ENCODE data around the gene KCNK18.
"Not testable (repeated sequence)": the region's sequence is repeated elsewhere in the genome, so short reads cannot be mapped to it uniquely, and the experiment has no call there.

The KCNK18 gene

GRCh38 chr10:117175215-117175900 is 21.9 kb upstream of the KCNK18 start:
- Mint-ChIP-seq H3K4me1 (peaks cover 11% of the 10 kb centered on the region), H3K27me3 (ENCODE audit: low read depth) (peaks cover 90% of the 10 kb centered on the region)

GRCh38 chr10:117175901-117176534 is 21.3 kb upstream of the KCNK18 start:
- Mint-ChIP-seq H3K4me1 (peaks cover 11% of the 10 kb centered on the region), H3K36me3 (ENCODE audit: low read depth) (no peaks in the 10 kb centered on the region)

More at GRCh38 chr10:117175215-117175900, 21.9 kb upstream of the KCNK18 start:
- Mint-ChIP-seq H3K36me3 (ENCODE audit: low read depth) (no peaks in the 10 kb centered on the region), H3K9me3 (no peaks in the 10 kb centered on the region), H3K4me3 (peak overlapping the region; percentile 78 to 85 (median 81)), H3K27ac (no peak overlapping the region)
- TF ChIP-seq CTCF (IDR thresholded peaks at IDR 0.05; ENCODE audit: unreplicated experiment in 3 of 3): peak in 1 of 3 experiments; percentile 4

GRCh38 chr10:117178190-117178589 is 19.1 kb upstream of the KCNK18 start:
- no peak for TF ChIP-seq CTCF (IDR thresholded peaks at IDR 0.05; ENCODE audit: unreplicated experiment in 3 of 3)
- Mint-ChIP-seq H3K27ac (no peak overlapping the region), H3K4me1 (peaks cover 11% of the 10 kb centered on the region), H3K27me3 (ENCODE audit: low read depth) (peaks cover 73% of the 10 kb centered on the region), H3K4me3 (no peak overlapping the region), H3K36me3 (ENCODE audit: low read depth) (no peaks in the 10 kb centered on the region), H3K9me3 (no peaks in the 10 kb centered on the region)

More at GRCh38 chr10:117175901-117176534, 21.3 kb upstream of the KCNK18 start:
- Mint-ChIP-seq H3K27ac (no peak overlapping the region), H3K4me3 (peak overlapping the region; percentile 73 to 85 (median 78)), H3K9me3 (no peaks in the 10 kb centered on the region), H3K27me3 (ENCODE audit: low read depth) (peaks cover 89% of the 10 kb centered on the region)
- peak; percentile 73 to 85 (median 85) for TF ChIP-seq CTCF (IDR thresholded peaks at IDR 0.05; ENCODE audit: unreplicated experiment in 3 of 3)

- no peak overlapping the region for H3K4me3 Mint-ChIP-seq
- peaks cover 26% of the 10 kb centered on the region for H3K27me3 Mint-ChIP-seq (ENCODE audit: low read depth)
- H3K9me3 Mint-ChIP-seq: peaks cover 8% of the 10 kb centered on the region
- no peak for TF ChIP-seq CTCF (IDR thresholded peaks at IDR 0.05; ENCODE audit: unreplicated experiment in 3 of 3)
- H3K36me3 Mint-ChIP-seq (ENCODE audit: low read depth): no peaks in the 10 kb centered on the region
- H3K4me1 Mint-ChIP-seq: no peaks in the 10 kb centered on the region
- no peak overlapping the region for H3K27ac Mint-ChIP-seq
Observed at GRCh38 chr10:117184296-117184695, 13.0 kb upstream of the KCNK18 start.

GRCh38 chr10:117184821-117185220 is 12.5 kb upstream of the KCNK18 start:
- Mint-ChIP-seq H3K36me3 (ENCODE audit: low read depth) (no peaks in the 10 kb centered on the region), H3K4me1 (no peaks in the 10 kb centered on the region), H3K4me3 (no peak overlapping the region), H3K9me3 (peaks cover 11% of the 10 kb centered on the region), H3K27me3 (ENCODE audit: low read depth) (peaks cover 23% of the 10 kb centered on the region), H3K27ac (no peak overlapping the region)
- TF ChIP-seq CTCF (IDR thresholded peaks at IDR 0.05; ENCODE audit: unreplicated experiment in 3 of 3): no peak

GRCh38 chr10:117185817-117186216 is 11.5 kb upstream of the KCNK18 start:
- H3K4me3 Mint-ChIP-seq, H3K4me1 Mint-ChIP-seq: not testable (repeated sequence)
- H3K9me3 Mint-ChIP-seq: peaks cover 12% of the 10 kb centered on the region

More at GRCh38 chr10:117185817-117186216, 11.5 kb upstream of the KCNK18 start:
- not testable (repeated sequence) for H3K36me3 Mint-ChIP-seq (ENCODE audit: low read depth); H3K27ac Mint-ChIP-seq
- peaks cover 13% of the 10 kb centered on the region for H3K27me3 Mint-ChIP-seq (ENCODE audit: low read depth)
